Measurements from ENCODE around the gene SLC13A5. TPM values are rescaled to one million over a fixed set of nuclear protein-coding genes. Genes with fewer than 3 reads are reported as not detected.

The SLC13A5 gene
- total RNA-seq, 1 experiment from 2014 or later, result 0.07 TPM

GRCh38 chr17:6696906-6697305, 16.3 kb downstream of the SLC13A5 start (continued):
- no peak for TF ChIP-seq YY1 (IDR thresholded peaks at IDR 0.05; ENCODE audit: extremely low read depth, insufficient replicate concordance, low read depth, low read length)
- no peak for TF ChIP-seq POLR2A (IDR thresholded peaks at IDR 0.05; ENCODE audit: borderline replicate concordance, extremely low read depth, insufficient read depth, insufficient read length)
- TF ChIP-seq JUND (IDR thresholded peaks at IDR 0.05), result no peak
- TF ChIP-seq ELF1 (IDR thresholded peaks at IDR 0.05; ENCODE audit: borderline replicate concordance, low read depth), result no peak

GRCh38 chr17:6695565-6695964, 17.6 kb downstream of the SLC13A5 start:
- POLR2A ChIA-PET, result no interaction called here

GRCh38 chr17:6695051-6695450, 18.1 kb downstream of the SLC13A5 start:
- no peak for DNase-seq (ENCODE audit: low read depth, low spot score)
- no peak overlapping the region for H3K9ac ChIP-seq (ENCODE audit: low read length)
- no peaks in the 10 kb centered on the region for H3K9me2 ChIP-seq (ENCODE audit: insufficient read depth)
- BruUV-seq (replicated peaks), result no TSS peak
- no peak overlapping the region for H3K27ac ChIP-seq (ENCODE audit: low read depth, low read length)
- intact Hi-C loops (cut with micrococcal nuclease), result no loop called here
- no peaks in the 10 kb centered on the region for H3K9me3 ChIP-seq (ENCODE audit: control insufficient read depth in 1 of 2, insufficient read depth in 1 of 2, low read depth in 1 of 2, low read length in 2 of 2)
- H3K36me3 ChIP-seq (ENCODE audit: control insufficient read depth in 1 of 2, insufficient read depth in 2 of 2, low read length in 2 of 2), result no peaks in the 10 kb centered on the region
- H3K4me1 ChIP-seq (ENCODE audit: control insufficient read depth in 1 of 2, insufficient read depth in 2 of 2, low read length in 2 of 2), result no peaks in the 10 kb centered on the region
- POLR2A ChIA-PET, result no interaction called here
- no peaks in the 10 kb centered on the region for H4K20me1 ChIP-seq (ENCODE audit: insufficient read depth)
- H3K79me2 ChIP-seq (ENCODE audit: insufficient read depth, low read length), result no peaks in the 10 kb centered on the region
- CTCF ChIA-PET, result no interaction called here
- RAD21 ChIA-PET (ENCODE audit: low non-redundant PET in 1 of 2, low total read pairs in 2 of 2, uncharacterized antibody in 2 of 2, unreplicated experiment in 2 of 2), result no interaction called here
- no peak overlapping the region for H2AFZ ChIP-seq (ENCODE audit: low read depth, low read length, poor library complexity, severe bottlenecking)
- peaks cover 14% of the 10 kb centered on the region; the same call in 1 of the 2 replicates for H3K27me3 ChIP-seq (ENCODE audit: insufficient read depth, low read length)
- H3K4me3 ChIP-seq (replicated peaks in 1 of 2; ENCODE audit: low read depth in 1 of 2, low read length in 2 of 2), result no peak overlapping the region
- no peak overlapping the region for H3K4me2 ChIP-seq (ENCODE audit: low read length)
- no peak for ATAC-seq
- TF ChIP-seq ZNF274 (IDR thresholded peaks at IDR 0.05; ENCODE audit: low read depth, low read length) (no peak), CBX3 (IDR thresholded peaks at IDR 0.05; ENCODE audit: low read depth) (no peak), MAX (IDR thresholded peaks at IDR 0.05) (no peak), RAD21 (IDR thresholded peaks at IDR 0.05; ENCODE audit: low read depth) (no peak), CEBPB (IDR thresholded peaks at IDR 0.05; ENCODE audit: low read depth) (no peak), ZBTB33 (IDR thresholded peaks at IDR 0.05; ENCODE audit: extremely low read depth, insufficient replicate concordance, low read length) (no peak), POLR2A (IDR thresholded peaks at IDR 0.05; ENCODE audit: borderline replicate concordance, extremely low read depth, insufficient read depth, insufficient read length) (no peak), REST (IDR thresholded peaks at IDR 0.05; ENCODE audit: low read depth) (no peak), EZH2phosphoT487 (IDR thresholded peaks at IDR 0.05; ENCODE audit: borderline replicate concordance) (no peak), ZFX (IDR thresholded peaks at IDR 0.05) (no peak)

More at GRCh38 chr17:6695565-6695964, 17.6 kb downstream of the SLC13A5 start:
- Histone ChIP-seq H3K36me3 (ENCODE audit: control insufficient read depth in 1 of 2, insufficient read depth in 2 of 2, low read length in 2 of 2) (no peaks in the 10 kb centered on the region), H4K20me1 (ENCODE audit: insufficient read depth) (no peaks in the 10 kb centered on the region), H3K4me1 (ENCODE audit: control insufficient read depth in 1 of 2, insufficient read depth in 2 of 2, low read length in 2 of 2) (no peaks in the 10 kb centered on the region), H3K79me2 (ENCODE audit: insufficient read depth, low read length) (no peaks in the 10 kb centered on the region), H3K4me2 (ENCODE audit: low read length) (no peak overlapping the region), H3K9me2 (ENCODE audit: insufficient read depth) (no peaks in the 10 kb centered on the region), H3K27ac (ENCODE audit: low read depth, low read length) (no peak overlapping the region), H3K9ac (ENCODE audit: low read length) (no peak overlapping the region), H3K4me3 (replicated peaks in 1 of 2; ENCODE audit: low read depth in 1 of 2, low read length in 2 of 2) (no peak overlapping the region), H3K9me3 (ENCODE audit: control insufficient read depth in 1 of 2, insufficient read depth in 1 of 2, low read depth in 1 of 2, low read length in 2 of 2) (no peaks in the 10 kb centered on the region), H2AFZ (ENCODE audit: low read depth, low read length, poor library complexity, severe bottlenecking) (no peak overlapping the region), H3K27me3 (ENCODE audit: insufficient read depth, low read length) (peaks cover 14% of the 10 kb centered on the region; the same call in 1 of the 2 replicates)
- no peak for ATAC-seq
- no TSS peak for BruUV-seq (replicated peaks)
- intact Hi-C loops (cut with micrococcal nuclease), result no loop called here
- DNase-seq (ENCODE audit: low read depth, low spot score), result no peak
- ChIA-PET CTCF (no interaction called here), RAD21 (ENCODE audit: low non-redundant PET in 1 of 2, low total read pairs in 2 of 2, uncharacterized antibody in 2 of 2, unreplicated experiment in 2 of 2) (no interaction called here)
- no peak for TF ChIP-seq FOSL1 (IDR thresholded peaks at IDR 0.05; ENCODE audit: low read depth)
- no peak for TF ChIP-seq POLR2AphosphoS5 (IDR thresholded peaks at IDR 0.05; ENCODE audit: low read depth, low read length)
- TF ChIP-seq SRF (IDR thresholded peaks at IDR 0.05; ENCODE audit: low read depth), result no peak
- no peak for TF ChIP-seq YY1 (IDR thresholded peaks at IDR 0.05; ENCODE audit: extremely low read depth, insufficient replicate concordance, low read depth, low read length)
